NK-92 (cell line): ENCODE data around the gene FMN2.
"Not testable (repeated sequence)": the region's sequence is repeated elsewhere in the genome, so short reads cannot be mapped to it uniquely, and the experiment has no call there.

ENCODE experiments used
- DNase-seq: peaks from one replicate; lab custom pipeline; 2025; ENCODE audit not compliant: unreplicated experiment; lab: John Stamatoyannopoulos, UW

The FMN2 gene

GRCh38 chr1:240245629-240246020, 153.9 kb downstream of the FMN2 start:
- no peak for DNase-seq

- DNase-seq = no peak
Measured at GRCh38 chr1:240247899-240248298, 156.2 kb downstream of the FMN2 start.

- DNase-seq = no peak
Measured at GRCh38 chr1:240254006-240254405, 162.3 kb downstream of the FMN2 start.

- no peak for DNase-seq
Measured at GRCh38 chr1:240254778-240255291, 163.2 kb downstream of the FMN2 start.

- DNase-seq = no peak
Measured at GRCh38 chr1:240255922-240256321, 164.2 kb downstream of the FMN2 start.

- no peak for DNase-seq
Measured at GRCh38 chr1:240256836-240257503, 165.3 kb downstream of the FMN2 start.

GRCh38 chr1:240258910-240259309, 167.2 kb downstream of the FMN2 start:
- DNase-seq = no peak

- DNase-seq = not testable (repeated sequence)
Measured at GRCh38 chr1:240264494-240264893, 172.8 kb downstream of the FMN2 start.

- DNase-seq = no peak
Measured at GRCh38 chr1:240271081-240271480, 179.4 kb downstream of the FMN2 start.

- DNase-seq = no peak
Measured at GRCh38 chr1:240274569-240274968, 182.9 kb downstream of the FMN2 start.

GRCh38 chr1:240275219-240275618, 183.5 kb downstream of the FMN2 start:
- DNase-seq = not testable (repeated sequence)

- DNase-seq = no peak
Measured at GRCh38 chr1:240278082-240278481, 186.4 kb downstream of the FMN2 start.

- no peak for DNase-seq
Measured at GRCh38 chr1:240280560-240281322, 189.1 kb downstream of the FMN2 start.

GRCh38 chr1:240282061-240282830, 190.6 kb downstream of the FMN2 start:
- DNase-seq = no peak

- DNase-seq = no peak
Measured at GRCh38 chr1:240284656-240285414, 193.2 kb downstream of the FMN2 start.

GRCh38 chr1:240285540-240285939, 193.9 kb downstream of the FMN2 start:
- DNase-seq = no peak

GRCh38 chr1:240287722-240288121, 196.0 kb downstream of the FMN2 start:
- no peak for DNase-seq

- DNase-seq = no peak
Measured at GRCh38 chr1:240293706-240294105, 202.0 kb downstream of the FMN2 start.

GRCh38 chr1:240294566-240294965, 202.9 kb downstream of the FMN2 start:
- no peak for DNase-seq

- DNase-seq = no peak
Measured at GRCh38 chr1:240295811-240296210, 204.1 kb downstream of the FMN2 start.

- DNase-seq = no peak
Measured at GRCh38 chr1:240304466-240304865, 212.8 kb downstream of the FMN2 start.
